Osteoblast (primary cell): ENCODE measurements around the gene SSBP2. TPM values are rescaled to one million over a fixed set of nuclear protein-coding genes. Genes with fewer than 3 reads are reported as not detected.

ENCODE experiments used
- DNase-seq: peaks from one replicate; pipeline ENCODE4 v3.0.0; 2011; ENCODE audit warnings: low spot score, mixed read lengths; ENCODE audit not compliant: insufficient read length; ENCODE audit errors: missing footprints
- H2AFZ ChIP-seq: 2 replicates; pipeline ENCODE4 v1.6.0; 2011; ENCODE audit warnings: mild to moderate bottlenecking, low read length
- H3K27ac ChIP-seq: 2 replicates; pipeline ENCODE4 v1.5.1; 2011; ENCODE audit warnings: mild to moderate bottlenecking, low read depth, low read length, moderate library complexity
- H3K27me3 ChIP-seq: 2 replicates; pipeline ENCODE4 v1.6.0; 2012; ENCODE audit warnings: mild to moderate bottlenecking, control low read depth, inconsistent platforms, low read length, moderate library complexity; ENCODE audit not compliant: insufficient read depth
- H3K36me3 ChIP-seq: 2 replicates; pipeline ENCODE4 v1.5.1; 2011; ENCODE audit warnings: mild to moderate bottlenecking, low read length, control low read depth, moderate library complexity; ENCODE audit not compliant: insufficient read depth
- H3K4me1 ChIP-seq: 2 replicates; pipeline ENCODE4 v1.5.1; 2011; ENCODE audit warnings: mild to moderate bottlenecking, low read length, control low read depth, moderate library complexity; ENCODE audit not compliant: insufficient read depth
- H3K4me2 ChIP-seq: 2 replicates; pipeline ENCODE4 v1.6.0; 2011; ENCODE audit warnings: mild to moderate bottlenecking, low read length; ENCODE audit not compliant: insufficient read depth
- H3K4me3 ChIP-seq: fragments of 200-600 bp; sonication (generic); 3 replicates; pipeline ENCODE4 v1.5.1; 2012; ENCODE audit warnings: mild to moderate bottlenecking, low read length, inconsistent platforms; ENCODE audit not compliant: insufficient read depth
- H3K79me2 ChIP-seq: 2 replicates; pipeline ENCODE4 v1.6.0; 2012; ENCODE audit warnings: mild to moderate bottlenecking, low read length, control low read depth, inconsistent platforms; ENCODE audit not compliant: insufficient read depth
- H3K9me3 ChIP-seq: 2 replicates; pipeline ENCODE4 v1.5.1; 2011; ENCODE audit warnings: low read depth, low read length, control low read depth
- H4K20me1 ChIP-seq: 2 replicates; pipeline ENCODE4 v1.6.0; 2012; ENCODE audit warnings: mild to moderate bottlenecking, low read length, control low read depth; ENCODE audit not compliant: insufficient read depth
- total RNA-seq: library from RNA; depleted of rRNA; stranded (reverse); fragments of >200 nt; gene quantifications from 2 replicates; pipeline ENCODE4 v1.2.3, GENCODE V29; 2012
- TF ChIP-seq, protein P1 (sequence below): IDR thresholded peaks from 2 replicates; pipeline ENCODE4 v1.5.1; 2011; ENCODE audit warnings: mild to moderate bottlenecking, low read depth, low read length, moderate library complexity; ENCODE audit errors: extremely low read depth

SSBP2 gene
- total RNA-seq, 1 donor = 18.1 TPM

DNA sequence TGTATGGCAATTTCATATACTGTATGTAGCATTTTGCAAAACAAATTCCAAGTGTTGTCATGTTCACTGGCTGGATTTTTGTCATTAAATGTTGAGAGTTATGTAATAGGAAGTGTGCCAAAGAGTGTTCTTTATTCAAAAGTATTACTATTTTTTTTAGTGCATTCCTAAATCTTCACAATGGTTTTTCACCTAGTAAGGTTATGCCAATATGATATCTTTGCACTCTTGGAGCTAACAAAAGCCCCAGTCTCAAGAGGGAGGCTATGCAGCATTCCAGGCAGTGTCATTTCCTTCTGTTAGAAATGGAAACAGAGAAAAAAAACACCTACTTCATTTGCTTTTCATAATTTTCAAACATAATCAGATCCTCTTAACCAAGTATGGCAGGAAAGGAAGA lies 5.1 kb upstream of the SSBP2 start:
- Histone ChIP-seq H3K9me3 (no peaks in the 10 kb centered on the region), H4K20me1 (no peaks in the 10 kb centered on the region), H2AFZ (no peak overlapping the region), H3K27ac (peak overlapping the region; percentile 64), H3K4me2 (no peak overlapping the region), H3K4me3 (no peak overlapping the region), H3K36me3 (no peaks in the 10 kb centered on the region), H3K79me2 (no peaks in the 10 kb centered on the region), H3K27me3 (no peaks in the 10 kb centered on the region), H3K4me1 (peaks cover 16% of the 10 kb centered on the region)
- TF ChIP-seq, protein P1, sequence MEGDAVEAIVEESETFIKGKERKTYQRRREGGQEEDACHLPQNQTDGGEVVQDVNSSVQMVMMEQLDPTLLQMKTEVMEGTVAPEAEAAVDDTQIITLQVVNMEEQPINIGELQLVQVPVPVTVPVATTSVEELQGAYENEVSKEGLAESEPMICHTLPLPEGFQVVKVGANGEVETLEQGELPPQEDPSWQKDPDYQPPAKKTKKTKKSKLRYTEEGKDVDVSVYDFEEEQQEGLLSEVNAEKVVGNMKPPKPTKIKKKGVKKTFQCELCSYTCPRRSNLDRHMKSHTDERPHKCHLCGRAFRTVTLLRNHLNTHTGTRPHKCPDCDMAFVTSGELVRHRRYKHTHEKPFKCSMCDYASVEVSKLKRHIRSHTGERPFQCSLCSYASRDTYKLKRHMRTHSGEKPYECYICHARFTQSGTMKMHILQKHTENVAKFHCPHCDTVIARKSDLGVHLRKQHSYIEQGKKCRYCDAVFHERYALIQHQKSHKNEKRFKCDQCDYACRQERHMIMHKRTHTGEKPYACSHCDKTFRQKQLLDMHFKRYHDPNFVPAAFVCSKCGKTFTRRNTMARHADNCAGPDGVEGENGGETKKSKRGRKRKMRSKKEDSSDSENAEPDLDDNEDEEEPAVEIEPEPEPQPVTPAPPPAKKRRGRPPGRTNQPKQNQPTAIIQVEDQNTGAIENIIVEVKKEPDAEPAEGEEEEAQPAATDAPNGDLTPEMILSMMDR = no peak
- no peak for DNase-seq

DNA sequence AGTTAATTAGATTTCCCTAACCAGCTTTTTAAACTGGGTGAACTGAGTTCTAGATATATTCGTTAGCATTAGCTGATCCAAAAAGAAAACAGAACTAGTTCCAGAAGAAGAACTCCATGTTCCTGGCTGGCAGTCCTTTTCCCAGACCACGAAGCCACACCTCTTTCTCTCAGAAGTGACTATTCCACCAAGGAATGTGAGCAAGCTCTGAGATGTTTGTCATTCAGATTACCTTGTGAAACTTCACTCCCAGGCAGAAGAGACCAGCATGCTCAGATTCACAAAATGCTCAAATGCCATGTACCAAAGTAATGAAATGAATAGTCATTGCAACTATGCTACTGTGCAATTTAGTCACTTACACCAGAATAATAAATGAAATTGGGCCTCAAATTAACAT lies 4.4 kb upstream of the SSBP2 start:
- Histone ChIP-seq H4K20me1 (no peaks in the 10 kb centered on the region), H3K9me3 (no peaks in the 10 kb centered on the region), H3K79me2 (no peaks in the 10 kb centered on the region), H3K4me1 (peaks cover 16% of the 10 kb centered on the region), H3K27ac (peak overlapping the region; percentile 64), H3K4me3 (no peak overlapping the region), H3K4me2 (peak overlapping the region; percentile 38), H3K36me3 (no peaks in the 10 kb centered on the region), H3K27me3 (no peaks in the 10 kb centered on the region), H2AFZ (no peak overlapping the region)
- TF ChIP-seq, protein P1 = no peak
- DNase-seq = peak; percentile 88

DNA sequence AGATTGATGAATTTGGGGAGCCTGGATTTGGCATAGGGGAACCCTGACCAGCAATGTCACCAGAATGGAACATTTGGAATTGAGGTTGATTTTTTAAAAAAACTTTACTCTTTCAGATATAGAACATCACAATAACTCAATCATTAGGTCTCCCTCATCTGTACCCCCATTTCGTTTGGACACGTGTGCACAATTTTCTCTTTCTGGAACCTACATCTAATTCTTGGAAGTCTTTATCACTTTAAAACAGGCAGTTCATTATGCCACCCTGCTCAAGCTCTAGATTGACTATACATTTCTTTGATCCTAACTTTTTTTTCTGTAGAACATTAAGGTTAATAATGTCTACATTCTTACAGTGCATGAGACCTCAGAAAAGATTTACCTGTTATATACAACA lies 3.7 kb upstream of the SSBP2 start:
- H2AFZ ChIP-seq = no peak overlapping the region

DNA sequence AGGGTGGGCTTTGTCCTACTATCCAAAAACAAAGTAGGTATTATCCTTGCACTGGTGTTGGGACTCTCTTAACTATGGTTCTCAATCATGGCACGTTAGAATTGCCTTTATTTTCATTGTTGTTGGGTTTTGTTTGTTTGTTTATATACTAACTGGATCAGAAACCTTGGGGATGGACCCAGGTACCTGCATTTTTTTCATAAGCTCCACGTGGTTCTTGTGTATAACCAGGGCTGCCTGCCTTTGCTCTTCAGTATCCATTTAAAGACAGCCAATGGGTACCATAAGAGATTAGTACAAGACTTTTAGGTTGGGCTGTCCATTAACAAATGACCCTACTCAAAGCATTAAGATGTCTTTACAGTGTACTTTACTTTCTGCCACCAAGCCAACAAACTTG lies 2.5 kb upstream of the SSBP2 start:
- H3K4me1 ChIP-seq = peaks cover 23% of the 10 kb centered on the region
- TF ChIP-seq, protein P1 = no peak
- peaks cover 11% of the 10 kb centered on the region for H3K79me2 ChIP-seq
- H2AFZ ChIP-seq = no peak overlapping the region
- H3K9me3 ChIP-seq = no peaks in the 10 kb centered on the region
- no peak overlapping the region for H3K4me2 ChIP-seq
- H3K36me3 ChIP-seq = no peaks in the 10 kb centered on the region
- no peak overlapping the region for H3K27ac ChIP-seq
- H3K27me3 ChIP-seq = no peaks in the 10 kb centered on the region
- H3K4me3 ChIP-seq = no peak overlapping the region
- no peaks in the 10 kb centered on the region for H4K20me1 ChIP-seq
- no peak for DNase-seq

More for the DNA sequence above, 3.7 kb upstream of the SSBP2 start:
- Histone ChIP-seq H3K9me3 (no peaks in the 10 kb centered on the region), H3K27ac (peak overlapping the region; percentile 64), H3K4me3 (no peak overlapping the region), H3K27me3 (no peaks in the 10 kb centered on the region), H3K4me1 (peaks cover 16% of the 10 kb centered on the region), H3K36me3 (no peaks in the 10 kb centered on the region), H3K79me2 (peaks cover 1% of the 10 kb centered on the region), H4K20me1 (no peaks in the 10 kb centered on the region), H3K4me2 (no peak overlapping the region)
- no peak for DNase-seq
- TF ChIP-seq, protein P1 = no peak
